Endothelial cell of umbilical vein (primary cell): ENCODE measurements around the gene FAM210B. TPM values are rescaled to one million over a fixed set of nuclear protein-coding genes. Genes with fewer than 3 reads are reported as not detected.

Experiments
- BruUV-seq: library from RNA; stranded (reverse); fragments of 400-500 nt; replicated peaks from 2 replicates; lab custom pipeline; 2021; lab: Mats Ljungman, UMichigan
- CTCF ChIA-PET: fragments of 300-600, 350-600 bp; sonication (Branson Sonifier 250); formaldehyde crosslinking; loops from one replicate; lab custom pipeline; 2021; ENCODE audit warnings: antibody characterized with exemption, inconsistent platforms; lab: Charles Lee
- POLR2A ChIA-PET: fragments of 300-600, 350-600 bp; sonication (Branson Sonifier 250); formaldehyde crosslinking; loops from one replicate; lab custom pipeline; 2021; ENCODE audit warnings: antibody characterized with exemption, inconsistent platforms; lab: Charles Lee
- DNase-seq: peaks from one replicate; pipeline ENCODE4 v3.0.0-alpha.2; 2011; ENCODE audit warnings: low read depth, low spot score
- FAIRE-seq: peaks from 2 replicates; lab custom pipeline; 2011; peaks lifted over from hg19 to GRCh38; lab: Jason Lieb, UNC
- H2AFZ ChIP-seq: 2 replicates; pipeline ENCODE4 v1.6.0; 2012; ENCODE audit warnings: low read depth, low read length, control low read depth, inconsistent platforms
- H3K27ac ChIP-seq: 2 replicates; pipeline ENCODE4 v1.5.1; 2011; ENCODE audit warnings: low read depth, mild to moderate bottlenecking, control low read depth, low read length, moderate library complexity; ENCODE audit not compliant: insufficient read depth
- H3K27me3 ChIP-seq, 2 experiments: 2 replicates each; pipeline versions ENCODE4 v1.6.0 to v1.6.1; 2011; ENCODE audit warnings: low read length in 2 of 2, mixed read lengths in 1 of 2; ENCODE audit not compliant: control insufficient read depth in 2 of 2, insufficient read depth in 2 of 2
- H3K36me3 ChIP-seq, 2 experiments: 2 replicates in 1 of 2; 3 replicates in 1 of 2; pipeline ENCODE4 v1.5.1; 2011; ENCODE audit warnings: low read length in 2 of 2, mild to moderate bottlenecking in 1 of 2, moderate library complexity in 1 of 2; ENCODE audit not compliant: control insufficient read depth in 2 of 2, insufficient read depth in 2 of 2; ENCODE audit errors: extremely low read depth in 1 of 2
- H3K4me1 ChIP-seq: 3 replicates; pipeline ENCODE4 v1.5.1; 2011; ENCODE audit warnings: mild to moderate bottlenecking, low read length; ENCODE audit not compliant: control insufficient read depth, insufficient read depth; ENCODE audit errors: extremely low read depth
- H3K4me2 ChIP-seq: 2 replicates; pipeline ENCODE4 v1.6.1; 2011; ENCODE audit warnings: low read length, control low read depth, mixed read lengths; ENCODE audit not compliant: insufficient read depth
- H3K4me3 ChIP-seq, 3 experiments: fragments of 200-600 bp in 1 of 3; sonication (generic), shearing (Covaris generic) in 1 of 3; replicated peaks in 1 of 3; 2 replicates each; pipeline ENCODE4 v1.5.1; 2011 to 2016; ENCODE audit warnings: control low read depth in 3 of 3, low read length in 3 of 3, mild to moderate bottlenecking in 2 of 3, inconsistent platforms in 1 of 3, low read depth in 1 of 3, moderate library complexity in 1 of 3; ENCODE audit not compliant: insufficient read depth in 1 of 3
- H3K79me2 ChIP-seq: 2 replicates; pipeline ENCODE4 v1.6.0; 2012; ENCODE audit warnings: low read length, inconsistent platforms; ENCODE audit not compliant: control insufficient read depth, insufficient read depth
- H3K9ac ChIP-seq: replicated peaks from 2 replicates; pipeline ENCODE3; 2011; ENCODE audit warnings: low read length, control low read depth; ENCODE audit not compliant: insufficient read depth; ENCODE audit errors: extremely low read depth
- H3K9me1 ChIP-seq: replicated peaks from 3 replicates; pipeline ENCODE4 v1.6.0; 2011; ENCODE audit warnings: mild to moderate bottlenecking, low read length; ENCODE audit not compliant: control insufficient read depth, insufficient read depth; ENCODE audit errors: extremely low read depth
- H3K9me3 ChIP-seq: replicated peaks from 2 replicates; pipeline ENCODE4 v1.5.1; 2012; ENCODE audit warnings: low read length, inconsistent platforms; ENCODE audit not compliant: control insufficient read depth, insufficient read depth
- H4K20me1 ChIP-seq: replicated peaks from 2 replicates; pipeline ENCODE3; 2011; ENCODE audit warnings: mild to moderate bottlenecking, low read length; ENCODE audit not compliant: control insufficient read depth, insufficient read depth; ENCODE audit errors: extremely low read depth
- CTCF ChIP-seq, 2 donors: IDR thresholded peaks; 1 replicate in 1 of 2; 2 replicates in 1 of 2; pipeline ENCODE4 v1.5.1; 2011; ENCODE audit warnings: low read length in 2 of 2, mild to moderate bottlenecking in 2 of 2, moderate library complexity in 2 of 2, control low read depth in 1 of 2, inconsistent platforms in 1 of 2, low read depth in 1 of 2; ENCODE audit not compliant: insufficient read depth in 1 of 2; ENCODE audit errors: extremely low read depth in 1 of 2
- EZH2 ChIP-seq: IDR thresholded peaks from 2 replicates; pipeline ENCODE4 v1.6.1; 2012; ENCODE audit warnings: borderline replicate concordance, low read depth, mild to moderate bottlenecking, moderate library complexity, low read length, inconsistent platforms; ENCODE audit not compliant: severe bottlenecking
- FOS ChIP-seq: IDR thresholded peaks from 2 replicates; pipeline ENCODE4 v1.6.1; 2011; ENCODE audit warnings: mild to moderate bottlenecking, low read length, moderate library complexity, borderline replicate concordance; ENCODE audit not compliant: insufficient read depth
- GATA2 ChIP-seq: IDR thresholded peaks from 2 replicates; pipeline ENCODE4 v1.7.0; 2011; ENCODE audit warnings: low read depth, mild to moderate bottlenecking, moderate library complexity, mixed read lengths, low read length; ENCODE audit not compliant: insufficient read length, insufficient read depth
- JUN ChIP-seq: IDR thresholded peaks from 2 replicates; pipeline ENCODE4 v1.6.1; 2011; ENCODE audit warnings: borderline replicate concordance, low read depth; ENCODE audit not compliant: insufficient read length, insufficient read depth
- MAX ChIP-seq: IDR thresholded peaks from 2 replicates; pipeline ENCODE4 v1.6.1; 2011; ENCODE audit not compliant: insufficient read depth, insufficient read length
- MYC ChIP-seq: IDR thresholded peaks from one replicate; pipeline ENCODE4 v1.6.1; 2011; ENCODE audit warnings: mild to moderate bottlenecking, low read depth, low read length
- POLR2A ChIP-seq: IDR thresholded peaks from 2 replicates; pipeline ENCODE4 v1.6.1; 2012; ENCODE audit warnings: low read depth, mild to moderate bottlenecking, control low read depth, low read length
- POLR2AphosphoS5 ChIP-seq: IDR thresholded peaks from 2 replicates; pipeline ENCODE4 v1.6.1; 2012; ENCODE audit warnings: low read depth, mild to moderate bottlenecking, control low read depth, low read length, moderate library complexity; ENCODE audit not compliant: insufficient read depth
- dilution Hi-C: fragments of 300-500 bp; cut with MboI; formaldehyde crosslinking; loops from one replicate; pipeline ENCODE4 v1.15.0; 2019; ENCODE audit warnings: low sequenced_read_pairs; ENCODE audit not compliant: extremely low pct_ligation_motif_present
- intact Hi-C: fragments of 100-400 bp; cut with micrococcal nuclease; formaldehyde crosslinking; loops from one replicate; pipeline ENCODE4 v1.10.0; 2022
- polyA plus RNA-seq, 4 experiments: library from polyadenylated mRNA; depleted of rRNA in 3 of 4; stranded (reverse) in 3 of 4; unstranded in 1 of 4; fragments of >200 nt; gene quantifications; 2 replicates each; pipeline versions ENCODE4 v1.2.1 to v1.2.3, GENCODE V29; 2011 to 2012; ENCODE audit warnings: missing spikeins in 1 of 4
- total RNA-seq: library from RNA; stranded (reverse); gene quantifications from 2 replicates; pipeline ENCODE4 v1.2.3, GENCODE V29; 2021

FAM210B gene
- total and polyA plus RNA-seq, 2 donors (not counting 3 experiments of a cell fraction or from before 2014, with no cell fraction given), result 24.6 to 37.6 TPM

- Histone ChIP-seq H3K9ac (no peak overlapping the region), H2AFZ (no peak overlapping the region), H3K4me3 (no peak overlapping the region), H3K9me1 (no peaks in the 10 kb centered on the region), H3K36me3 (peaks cover 5 to 7% of the 10 kb centered on the region in 2 experiments), H3K27me3 (no peaks in the 10 kb centered on the region), H4K20me1 (no peaks in the 10 kb centered on the region), H3K9me3 (no peaks in the 10 kb centered on the region), H3K4me2 (no peak overlapping the region), H3K27ac (no peak overlapping the region), H3K4me1 (peaks cover 4% of the 10 kb centered on the region), H3K79me2 (peaks cover 2% of the 10 kb centered on the region)
- no peak for TF ChIP-seq JUN
- TF ChIP-seq POLR2AphosphoS5, result no peak
- TF ChIP-seq CTCF (IDR thresholded peaks at IDR 0.05; ENCODE audit: extremely low read depth in 1 of 2, insufficient read depth in 1 of 2, low read depth in 1 of 2, low read length in 2 of 2), result no peak
- no peak for TF ChIP-seq EZH2
- TF ChIP-seq GATA2, result no peak
- no peak for TF ChIP-seq FOS
- no peak for TF ChIP-seq POLR2A
- TF ChIP-seq MAX, result no peak
- TF ChIP-seq MYC, result no peak
- FAIRE-seq (no peak), DNase-seq (no peak)
- ChIA-PET CTCF (interaction anchor here (1.0 to 1.7 kb wide), 3 partner anchors 11 to 13 kb away, joined by 4 to 5 read pairs (median 4); no protein-coding TSS in a partner anchor), POLR2A (no interaction called here)
- intact Hi-C loops (no loop called here), dilution Hi-C loops (no loop called here)
- no TSS peak for BruUV-seq
Observed at GRCh38 chr20:56409521-56409920, 50.7 kb downstream of the FAM210B start.
